ENCODE results near the gene NUPR2.
"Not testable (repeated sequence)": the region's sequence is repeated elsewhere in the genome, so short reads cannot be mapped to it uniquely, and the experiment has no call there.

The NUPR2 gene

GRCh38 chr7:56086761-56087160 lies 29.5 kb downstream of the NUPR2 start:
- no peak for DNase-seq (ENCODE audit: low read depth)

DNA sequence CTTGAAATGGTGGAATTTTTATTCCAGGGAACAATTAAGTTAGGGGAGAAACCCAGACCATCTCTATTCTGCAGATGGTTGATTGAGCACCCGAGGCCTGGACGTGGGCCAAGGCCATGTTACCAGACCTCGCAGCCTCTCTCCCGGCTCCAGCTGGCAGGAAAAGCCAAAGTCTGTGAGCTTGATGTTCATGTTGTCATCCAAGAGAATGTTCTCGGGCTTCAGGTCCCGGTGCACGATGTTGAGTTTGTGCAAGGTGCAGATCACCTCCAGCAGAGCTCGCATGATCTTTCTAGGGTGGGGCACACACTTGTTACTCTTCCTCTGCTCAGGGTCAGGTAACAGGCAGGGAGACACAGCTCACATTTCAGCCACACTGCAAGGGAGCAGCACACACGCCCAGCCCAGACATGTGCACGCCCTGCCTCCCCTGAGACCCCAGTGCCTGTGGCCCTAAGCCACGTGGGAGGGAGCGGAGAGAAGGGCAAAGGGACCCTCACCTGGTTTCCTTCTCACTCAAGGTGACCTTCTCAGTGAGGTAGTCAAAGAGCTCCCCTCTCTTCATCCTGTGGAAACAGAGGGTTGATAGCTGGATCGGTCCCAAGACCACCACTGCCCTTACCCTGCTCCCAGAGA lies 32.9 kb downstream of the NUPR2 start:
- DNase-seq (ENCODE audit: low read depth), result no peak

DNA sequence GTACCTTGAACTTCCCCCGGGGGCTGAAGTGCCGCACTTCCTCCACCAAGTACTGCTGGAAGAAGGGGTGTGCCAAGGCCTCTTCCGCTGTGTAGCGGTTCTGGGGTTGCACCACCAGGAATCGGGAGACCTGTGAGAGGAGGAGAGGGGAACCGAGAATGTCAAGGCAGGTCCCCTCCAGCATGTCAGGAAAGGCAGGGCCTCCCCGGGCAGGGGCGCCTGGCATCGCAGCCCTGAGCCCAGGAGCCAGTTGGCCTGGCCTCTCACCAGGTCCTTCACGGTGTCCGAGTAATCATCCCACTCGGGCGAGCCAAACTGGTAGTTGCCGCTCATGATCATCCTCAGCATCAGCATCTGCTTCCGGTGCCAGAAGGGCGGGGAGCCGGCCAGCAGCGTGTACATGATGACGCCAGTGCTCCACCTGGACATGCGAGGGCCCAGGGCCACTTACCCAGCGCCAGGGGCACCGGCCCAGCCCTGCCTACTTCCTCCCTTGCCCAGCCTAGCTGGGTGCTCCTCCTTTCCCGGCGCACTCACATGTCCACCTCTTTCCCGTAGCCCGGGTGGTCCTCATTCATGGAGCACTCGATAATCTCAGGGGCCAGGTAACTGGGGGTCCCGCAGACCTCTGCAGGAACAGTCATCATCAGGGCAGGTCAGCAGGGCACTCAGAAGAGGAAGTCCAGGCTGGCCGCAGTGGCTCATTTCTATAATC lies 34.4 kb downstream of the NUPR2 start:
- no peak for DNase-seq (ENCODE audit: low read depth)

DNA sequence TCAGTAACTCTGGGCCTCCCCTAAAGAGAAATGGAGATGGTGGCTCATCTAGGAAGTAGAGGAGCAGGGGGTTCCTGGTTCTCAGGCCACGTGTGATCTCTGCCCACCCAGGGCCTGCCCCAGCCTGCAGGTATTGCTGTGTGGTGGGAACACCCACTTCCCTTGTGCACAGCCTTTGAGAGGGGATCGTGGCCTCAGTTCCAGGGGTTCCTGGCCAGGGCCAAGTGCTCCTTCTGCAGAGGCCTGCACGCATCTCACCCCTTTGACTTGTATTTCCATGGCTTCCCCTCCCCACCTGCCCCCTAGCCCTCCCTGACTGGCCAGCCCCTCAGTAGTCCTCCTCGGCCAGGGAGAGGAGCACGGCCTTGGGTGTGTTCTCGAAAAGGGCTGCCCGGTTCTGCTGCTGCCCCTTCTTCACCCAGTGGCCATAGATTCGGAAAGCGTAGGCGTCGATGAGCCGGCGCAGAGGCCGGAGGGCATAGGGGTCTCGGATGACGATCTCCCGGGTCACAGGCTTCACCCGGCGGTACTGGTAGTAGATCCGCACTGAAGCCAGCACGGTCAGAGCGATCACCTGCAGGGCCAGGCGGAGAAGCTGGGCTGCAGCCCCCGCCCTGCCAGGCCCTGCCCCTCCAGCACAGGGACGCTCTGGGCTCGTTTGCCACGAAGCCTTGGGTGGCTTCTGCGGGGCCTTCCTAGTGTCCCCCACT lies 35.3 kb downstream of the NUPR2 start:
- not testable (repeated sequence) for DNase-seq (ENCODE audit: low read depth)

- DNase-seq (ENCODE audit: low read depth), result no peak
Observed at GRCh38 chr7:56079450-56080185, 36.6 kb downstream of the NUPR2 start.

- DNase-seq (ENCODE audit: low read depth), result no peak
Observed at GRCh38 chr7:56078196-56078595, 38.0 kb downstream of the NUPR2 start.

- DNase-seq (ENCODE audit: low read depth), result no peak
Observed at GRCh38 chr7:56077681-56078080, 38.5 kb downstream of the NUPR2 start.

DNA sequence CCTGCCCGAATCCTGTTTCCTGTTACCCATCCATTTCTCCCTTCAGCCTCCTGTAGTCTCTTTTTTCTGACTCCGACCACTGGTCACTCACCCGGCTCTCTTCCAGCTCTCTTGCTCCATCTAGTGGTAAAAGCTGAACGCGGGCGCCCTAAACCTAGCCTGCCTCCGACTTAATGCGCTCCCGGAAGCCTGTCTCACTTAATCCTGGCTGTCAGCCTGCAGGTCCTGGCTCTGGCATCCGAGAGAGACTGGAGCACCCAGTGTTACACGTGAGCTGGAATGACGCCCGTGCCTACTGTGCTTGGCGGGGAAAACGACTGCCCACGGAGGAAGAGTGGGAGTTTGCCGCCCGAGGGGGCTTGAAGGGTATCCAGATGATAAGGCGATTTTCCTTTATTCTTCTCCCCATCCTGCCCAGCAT lies 41.8 kb downstream of the NUPR2 start:
- DNase-seq (ENCODE audit: low read depth), result no peak

DNA sequence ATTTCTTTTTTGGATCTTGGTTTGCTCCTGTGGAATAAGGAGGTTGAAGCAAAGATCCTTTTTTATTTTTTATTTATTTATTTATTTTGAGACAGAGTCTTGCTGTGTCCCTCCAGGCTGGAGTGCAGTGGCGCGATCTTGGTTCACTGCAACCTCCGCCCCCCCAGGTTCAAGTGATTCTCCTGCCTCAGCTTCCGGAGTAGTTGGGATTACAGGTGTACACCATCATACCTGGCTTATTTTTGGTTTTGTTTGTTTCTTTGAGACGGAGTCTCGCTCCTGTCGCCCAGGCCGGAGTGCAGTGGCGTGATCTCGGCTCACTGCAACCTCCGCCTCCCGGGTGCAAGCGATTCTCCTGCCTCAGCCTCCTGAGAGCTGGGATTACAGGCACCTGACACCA lies 49.8 kb downstream of the NUPR2 start:
- not testable (repeated sequence) for DNase-seq (ENCODE audit: low read depth)
